Gastroesophageal sphincter (tissue), 4 donors: ENCODE results near the gene CINP. TPM values are rescaled to one million over a fixed set of nuclear protein-coding genes. Genes with fewer than 3 reads are reported as not detected.

Experiments used
- ATAC-seq: fragments of 150-250 bp; one replicate; pipeline ENCODE4 v1.9.1; 2016; ENCODE audit warnings: mild to moderate bottlenecking, moderate library complexity
- H3K27ac ChIP-seq, 4 donors: fragments of 200-600 bp; sonication (generic) in 3 of 4; 1 replicate in 3 of 4; 2 replicates in 1 of 4; pipeline ENCODE4 v1.5.1; 2016 to 2019
- H3K27me3 ChIP-seq: fragments of 200-600 bp; sonication (generic); one replicate; pipeline ENCODE4 v1.5.1; 2019
- H3K36me3 ChIP-seq, 2 donors: fragments of 200-600 bp; sonication (generic); one replicate each; pipeline ENCODE4 v1.5.1; 2019; ENCODE audit warnings: control low read depth in 1 of 2
- H3K4me1 ChIP-seq, 3 donors: fragments of 200-600 bp; sonication (generic); 1 replicate in 2 of 3; 2 replicates in 1 of 3; pipeline ENCODE4 v1.5.1; 2016 to 2019; ENCODE audit warnings: control low read depth in 2 of 3
- H3K4me3 ChIP-seq, 2 donors: fragments of 200-600 bp; sonication (generic); one replicate each; pipeline ENCODE4 v1.5.1; 2019; ENCODE audit warnings: mild to moderate bottlenecking in 1 of 2, moderate library complexity in 1 of 2
- H3K9me3 ChIP-seq, 3 donors: fragments of 200-600 bp; sonication (generic); one replicate each; pipeline ENCODE4 v1.5.1; 2017 to 2019; ENCODE audit warnings: control low read depth in 2 of 3
- CTCF ChIP-seq, 4 experiments: fragments of 200-600 bp in 2 of 4; fragments of 450-650 bp in 2 of 4; sonication (generic) in 1 of 4; IDR thresholded peaks; one replicate each; pipeline ENCODE4 v1.5.1; 2017 to 2019; ENCODE audit warnings: antibody characterized with exemption in 4 of 4, mild to moderate bottlenecking in 2 of 4, moderate library complexity in 2 of 4
- EP300 ChIP-seq: sonication (generic); formaldehyde crosslinking; IDR thresholded peaks from one replicate; pipeline ENCODE4 v1.6.1; 2017; ENCODE audit warnings: antibody characterized with exemption, mild to moderate bottlenecking
- POLR2A ChIP-seq, 2 donors: fragments of 450-650 bp; IDR thresholded peaks; one replicate each; pipeline ENCODE4 v1.6.1; 2017; ENCODE audit warnings: antibody characterized with exemption in 2 of 2, mild to moderate bottlenecking in 2 of 2, moderate library complexity in 1 of 2
- POLR2AphosphoS5 ChIP-seq: sonication (generic); formaldehyde crosslinking; IDR thresholded peaks from one replicate; pipeline ENCODE4 v1.6.1; 2017; ENCODE audit warnings: antibody characterized with exemption
- WGBS, 2 donors: methylation state at CpG; one replicate each; pipeline ENCODE4 v1.1.5; 2018; ENCODE audit warnings: low coverage in 1 of 2; 5-methylcytosine and 5-hydroxymethylcytosine counted together
- total RNA-seq, 4 donors: library from RNA; depleted of rRNA; stranded (reverse); fragments of >200 nt; gene quantifications; one replicate each; pipeline ENCODE4 v1.1.0, GENCODE V29; 2016

CINP gene
- total RNA-seq, 4 donors from 2014 or later, result 26.3 to 52.1 (median 29.3) TPM

GRCh38 chr14:102373110-102373509 is 10.4 kb upstream of the CINP start:
- 86 to 93% methylated on average over 3 of the region's 3 CpGs for WGBS, 2 donors
- H3K27me3 ChIP-seq, result no peaks in the 10 kb centered on the region
- H3K9me3 ChIP-seq, result no peaks in the 10 kb centered on the region
- H3K36me3 ChIP-seq, result peaks cover 0 to 28% of the 10 kb centered on the region in 2 donors
- H3K27ac ChIP-seq, result no peak overlapping the region
- peaks cover 0 to 9% (median 0%) of the 10 kb centered on the region in 3 donors for H3K4me1 ChIP-seq
- no peak overlapping the region for H3K4me3 ChIP-seq
- no peak for ATAC-seq
- TF ChIP-seq POLR2A (IDR thresholded peaks at IDR 0.05) (no peak), EP300 (no peak), POLR2AphosphoS5 (no peak), CTCF (IDR thresholded peaks at IDR 0.05) (no peak)

- Histone ChIP-seq H3K27ac (no peak overlapping the region), H3K27me3 (no peaks in the 10 kb centered on the region), H3K9me3 (no peaks in the 10 kb centered on the region), H3K4me3 (no peak overlapping the region), H3K36me3 (peaks cover 0 to 10% of the 10 kb centered on the region in 2 donors), H3K4me1 (peaks cover 0 to 14% (median 0%) of the 10 kb centered on the region in 3 donors)
- ATAC-seq, result no peak
- TF ChIP-seq POLR2AphosphoS5 (no peak), CTCF (IDR thresholded peaks at IDR 0.05) (no peak), EP300 (no peak), POLR2A (IDR thresholded peaks at IDR 0.05) (no peak)
- 72% methylated on average over 3 to 4 of the region's 4 CpGs for WGBS, 2 donors
Observed at GRCh38 chr14:102371361-102371760, 8.7 kb upstream of the CINP start.

DNA sequence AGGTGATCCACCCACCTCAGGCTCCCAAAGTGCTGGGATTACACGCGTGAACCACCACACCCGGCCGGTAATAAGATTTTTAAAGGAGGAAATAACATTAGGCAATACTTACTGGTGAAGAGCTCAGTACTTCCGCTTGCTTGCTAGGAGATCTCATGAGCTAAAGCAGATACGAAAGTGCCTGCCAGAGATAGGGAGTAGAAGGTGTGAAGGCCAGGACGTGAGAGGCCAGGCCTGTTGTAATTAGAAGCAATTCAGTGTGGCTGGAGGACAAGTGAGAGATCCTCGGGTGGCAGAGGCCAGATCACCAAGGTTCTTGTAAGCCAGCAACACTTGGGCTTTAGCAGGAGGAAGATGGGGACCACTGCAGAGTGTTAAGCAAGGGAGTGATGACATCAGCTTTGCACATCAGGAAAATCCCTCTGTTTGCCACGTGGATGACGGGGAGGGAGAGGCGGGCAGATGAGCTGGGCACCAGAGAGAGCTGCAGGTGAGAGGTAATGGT is 7.7 kb upstream of the CINP start:
- WGBS, 2 donors, result 56 to 78% methylated on average over 5 to 11 of the region's 11 CpGs
- no peak for ATAC-seq
- no peak overlapping the region for H3K4me3 ChIP-seq
- H3K27ac ChIP-seq, result no peak overlapping the region
- no peaks in the 10 kb centered on the region for H3K27me3 ChIP-seq
- no peaks in the 10 kb centered on the region for H3K9me3 ChIP-seq
- peaks cover 0 to 22% (median 0%) of the 10 kb centered on the region in 3 donors for H3K4me1 ChIP-seq
- TF ChIP-seq POLR2A (IDR thresholded peaks at IDR 0.05), result no peak
- no peak for TF ChIP-seq EP300
- no peak for TF ChIP-seq POLR2AphosphoS5
- TF ChIP-seq CTCF (IDR thresholded peaks at IDR 0.05), result no peak
- H3K36me3 ChIP-seq, result peaks cover 0 to 10% of the 10 kb centered on the region in 2 donors

GRCh38 chr14:102363182-102363943 is 673 bp upstream of the CINP start:
- H3K36me3 ChIP-seq, result peaks cover 0 to 18% of the 10 kb centered on the region in 2 donors
- TF ChIP-seq POLR2A (IDR thresholded peaks at IDR 0.05) (no peak), CTCF (IDR thresholded peaks at IDR 0.05) (no peak), EP300 (no peak), POLR2AphosphoS5 (no peak)
- H3K27ac ChIP-seq, result peak overlapping the region; percentile 81 to 99 (median 98)
- peak; percentile 56 for ATAC-seq
- H3K27me3 ChIP-seq, result no peaks in the 10 kb centered on the region
- H3K4me1 ChIP-seq, result peaks cover 10 to 58% (median 13%) of the 10 kb centered on the region in 3 donors
- H3K9me3 ChIP-seq, result no peaks in the 10 kb centered on the region
- WGBS, 2 donors, result 3 to 9% methylated on average over 4 to 15 of the region's 53 CpGs
- H3K4me3 ChIP-seq, result peak overlapping the region; percentile 65 to 78

- no peak for TF ChIP-seq POLR2AphosphoS5
- TF ChIP-seq EP300, result no peak
- TF ChIP-seq POLR2A (IDR thresholded peaks at IDR 0.05), result no peak
- TF ChIP-seq CTCF (IDR thresholded peaks at IDR 0.05), result no peak
- Histone ChIP-seq H3K27me3 (no peaks in the 10 kb centered on the region), H3K36me3 (peaks cover 0 to 31% of the 10 kb centered on the region in 2 donors), H3K4me3 (peak overlapping the region; percentile 65 to 78), H3K9me3 (no peaks in the 10 kb centered on the region), H3K27ac (peak overlapping the region; percentile 81 to 99 (median 98)), H3K4me1 (peaks cover 10 to 58% (median 13%) of the 10 kb centered on the region in 3 donors)
- no peak for ATAC-seq
- 0 to 14% methylated on average over 1 to 2 of the region's 4 CpGs for WGBS, 2 donors
Observed at GRCh38 chr14:102362084-102362483, 606 bp downstream of the CINP start.
